ENCODE data around the gene ALDH1L1. TPM values are rescaled to one million over a fixed set of nuclear protein-coding genes. Genes with fewer than 3 reads are reported as not detected.

Gene ALDH1L1
- total and polyA plus RNA-seq, 9 of the 15 experiments (the other 6 are each of a cell fraction or from before 2014, with no cell fraction given): 0.06 to 1.9 (median 0.57) TPM; not detected in 1

DNA sequence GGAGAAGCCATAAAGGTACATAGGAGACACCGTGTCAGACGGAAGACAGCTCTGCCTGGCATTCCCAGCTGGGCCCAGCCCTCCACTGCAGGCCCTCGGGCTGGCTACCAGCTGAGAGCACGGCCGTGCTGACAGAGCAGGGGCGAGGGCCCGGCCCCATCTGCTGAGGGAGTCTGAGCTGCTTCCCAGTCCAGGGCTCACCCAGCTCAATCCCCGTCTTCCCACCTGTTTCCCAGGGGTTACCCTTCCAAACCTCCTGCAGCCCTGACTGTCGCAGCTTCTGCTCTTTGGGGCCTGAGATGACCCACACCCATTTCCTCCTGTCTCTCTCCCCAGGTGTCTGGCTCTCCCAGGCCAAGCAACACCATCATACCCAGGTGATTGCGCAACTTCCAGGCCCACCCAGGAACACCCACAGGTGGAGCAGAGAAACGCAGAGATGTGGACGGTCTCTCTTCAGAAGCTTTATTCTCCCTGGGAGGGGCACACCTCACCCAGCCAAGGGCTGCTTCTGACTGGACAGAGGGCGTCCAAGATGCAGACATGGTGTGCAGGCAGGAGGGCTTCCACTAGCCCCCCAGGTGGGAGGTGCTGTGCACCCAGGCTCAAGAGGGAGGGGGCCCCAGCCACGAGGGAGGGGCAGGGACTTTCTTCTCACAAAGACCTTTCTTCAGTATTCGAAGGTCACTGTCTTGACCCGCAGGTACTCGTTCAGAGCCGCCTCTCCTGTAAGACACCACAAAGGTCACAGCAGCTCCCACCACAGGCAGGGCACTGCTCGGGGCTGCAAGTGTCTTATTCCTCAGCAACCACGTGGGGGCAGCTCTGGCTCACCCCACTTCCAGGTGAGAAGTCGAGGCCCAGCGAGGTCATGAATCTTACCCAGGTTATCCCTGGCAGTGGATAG, 77.0 kb downstream of the ALDH1L1 start (continued):
- TF ChIP-seq REST (IDR thresholded peaks at IDR 0.05; ENCODE audit: borderline replicate concordance) (no peak), REST (CRISPR knock-in tag; IDR thresholded peaks at IDR 0.05; ENCODE audit: low read depth) (no peak), E2F3 (CRISPR knock-in tag; IDR thresholded peaks at IDR 0.05) (no peak), CEBPB (tag; IDR thresholded peaks at IDR 0.05) (peak; percentile 94), KHSRP (IDR thresholded peaks at IDR 0.05) (no peak), STAG1 (CRISPR knock-in tag; IDR thresholded peaks at IDR 0.05; ENCODE audit: borderline replicate concordance) (no peak), COPS2 (conservative IDR thresholded peaks at IDR 0.05) (no peak), BRF1 (IDR thresholded peaks at IDR 0.05; ENCODE audit: borderline replicate concordance, extremely low read depth, insufficient read length) (no peak), CTCF (IDR thresholded peaks at IDR 0.05 in 2 of 3, conservative IDR thresholded peaks at IDR 0.05 in 1 of 3; ENCODE audit: insufficient read depth in 2 of 3, low read depth in 1 of 3, low read length in 3 of 3) (peak; percentile 31 to 52 (median 39); a peak in 4 of 6 replicates)
- TF ChIP-seq, protein P1, sequence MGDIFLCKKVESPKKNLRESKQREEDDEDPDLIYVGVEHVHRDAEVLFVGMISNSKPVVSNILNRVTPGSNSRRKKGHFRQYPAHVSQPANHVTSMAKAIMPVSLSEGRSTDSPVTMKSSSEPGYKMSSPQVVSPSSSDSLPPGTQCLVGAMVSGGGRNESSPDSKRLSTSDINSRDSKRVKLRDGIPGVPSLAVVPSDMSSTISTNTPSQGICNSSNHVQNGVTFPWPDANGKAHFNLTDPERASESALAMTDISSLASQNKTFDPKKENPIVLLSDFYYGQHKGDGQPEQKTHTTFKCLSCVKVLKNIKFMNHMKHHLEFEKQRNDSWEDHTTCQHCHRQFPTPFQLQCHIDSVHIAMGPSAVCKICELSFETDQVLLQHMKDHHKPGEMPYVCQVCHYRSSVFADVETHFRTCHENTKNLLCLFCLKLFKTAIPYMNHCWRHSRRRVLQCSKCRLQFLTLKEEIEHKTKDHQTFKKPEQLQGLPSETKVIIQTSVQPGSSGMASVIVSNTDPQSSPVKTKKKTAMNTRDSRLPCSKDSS (IDR thresholded peaks at IDR 0.05; ENCODE audit: low read depth, partially characterized antibody): no peak
